ENCODE data around the gene LMNA. TPM values are rescaled to one million over a fixed set of nuclear protein-coding genes. Genes with fewer than 3 reads are reported as not detected.

The LMNA gene
- polyA plus RNA-seq, 3 donors: 16.5 to 45.5 (median 24.7) TPM

DNA sequence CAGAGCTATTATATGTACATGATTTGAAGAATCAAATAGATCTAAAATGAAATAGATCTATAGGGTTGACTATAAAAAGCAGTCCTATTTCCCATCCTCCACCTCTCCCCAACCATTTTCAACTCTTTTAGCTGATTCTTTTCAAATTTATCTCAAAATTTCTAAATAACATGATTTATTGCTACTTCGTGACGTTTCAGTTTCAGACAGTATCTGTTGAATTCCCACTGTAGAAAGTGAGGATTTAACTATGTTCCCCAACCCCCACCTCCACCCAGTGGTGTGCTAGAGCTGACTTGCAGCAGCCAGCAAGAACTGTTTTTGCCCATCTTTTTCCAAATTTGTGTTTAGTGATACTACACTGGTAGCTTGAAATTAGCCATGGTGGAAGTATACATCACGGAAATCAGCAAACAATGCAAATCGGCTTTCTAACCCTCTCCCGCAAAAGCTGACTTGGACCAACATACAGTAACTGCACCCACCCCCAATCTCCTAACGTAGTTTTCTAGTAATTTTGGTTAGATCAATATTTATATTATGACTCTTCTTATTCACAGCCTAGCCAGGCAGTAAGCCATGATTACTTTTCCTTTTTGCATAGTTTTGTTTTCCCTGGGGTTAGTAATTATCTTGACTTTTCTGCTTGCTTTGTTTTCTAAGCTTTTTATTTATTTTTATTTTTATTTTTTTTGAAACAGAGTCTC is 49.8 kb downstream of the LMNA start:
- Mint-ChIP-seq H3K9me3 (peaks cover 0 to 2% (median 0%) of the 10 kb centered on the region in 7 donors), H3K36me3 (peaks cover 79 to 95% of the 10 kb centered on the region in 2 donors), H3K27ac (peak overlapping the region in 3 of 7 donors; percentile 54 to 71 (median 69)), H3K27me3 (ENCODE audit: low read depth in 3 of 3) (peaks cover 0 to 2% (median under 1%) of the 10 kb centered on the region in 3 donors), H3K4me3 (no peak overlapping the region), H3K4me1 (peaks cover 28% of the 10 kb centered on the region)
- TF ChIP-seq, protein P1, sequence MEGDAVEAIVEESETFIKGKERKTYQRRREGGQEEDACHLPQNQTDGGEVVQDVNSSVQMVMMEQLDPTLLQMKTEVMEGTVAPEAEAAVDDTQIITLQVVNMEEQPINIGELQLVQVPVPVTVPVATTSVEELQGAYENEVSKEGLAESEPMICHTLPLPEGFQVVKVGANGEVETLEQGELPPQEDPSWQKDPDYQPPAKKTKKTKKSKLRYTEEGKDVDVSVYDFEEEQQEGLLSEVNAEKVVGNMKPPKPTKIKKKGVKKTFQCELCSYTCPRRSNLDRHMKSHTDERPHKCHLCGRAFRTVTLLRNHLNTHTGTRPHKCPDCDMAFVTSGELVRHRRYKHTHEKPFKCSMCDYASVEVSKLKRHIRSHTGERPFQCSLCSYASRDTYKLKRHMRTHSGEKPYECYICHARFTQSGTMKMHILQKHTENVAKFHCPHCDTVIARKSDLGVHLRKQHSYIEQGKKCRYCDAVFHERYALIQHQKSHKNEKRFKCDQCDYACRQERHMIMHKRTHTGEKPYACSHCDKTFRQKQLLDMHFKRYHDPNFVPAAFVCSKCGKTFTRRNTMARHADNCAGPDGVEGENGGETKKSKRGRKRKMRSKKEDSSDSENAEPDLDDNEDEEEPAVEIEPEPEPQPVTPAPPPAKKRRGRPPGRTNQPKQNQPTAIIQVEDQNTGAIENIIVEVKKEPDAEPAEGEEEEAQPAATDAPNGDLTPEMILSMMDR (IDR thresholded peaks at IDR 0.05): no peak
- Histone ChIP-seq H3K79me2 (ENCODE audit: insufficient read depth, low read length) (no peaks in the 10 kb centered on the region), H3K27me3 (ENCODE audit: control insufficient read depth in 2 of 2, insufficient read depth in 2 of 2, low read length in 2 of 2) (no peaks in the 10 kb centered on the region), H3K4me3 (replicated peaks in 1 of 3; ENCODE audit: low read depth in 2 of 3, low read length in 3 of 3) (no peak overlapping the region), H3K4me2 (replicated peaks; ENCODE audit: extremely low read depth, low read length, poor library complexity, severe bottlenecking) (no peak overlapping the region), H3K9me3 (replicated peaks in 1 of 2; ENCODE audit: control insufficient read depth in 1 of 2, insufficient read depth in 1 of 2, low read length in 2 of 2) (no peaks in the 10 kb centered on the region), H3K4me1 (ENCODE audit: control insufficient read depth in 1 of 2, insufficient read depth in 2 of 2, low read length in 2 of 2) (peaks cover 15 to 16% of the 10 kb centered on the region in 2 donors), H3K27ac (ENCODE audit: low read depth in 1 of 2, low read length in 2 of 2) (peak overlapping the region in 1 of 2 donors; percentile 58), H4K20me1 (ENCODE audit: insufficient read depth, low read length) (peaks cover 27% of the 10 kb centered on the region), H3K36me3 (replicated peaks in 1 of 2; ENCODE audit: control insufficient read depth in 1 of 2, insufficient read depth in 2 of 2, low read length in 2 of 2) (peaks cover 85 to 97% of the 10 kb centered on the region in 2 donors), H3K9ac (ENCODE audit: insufficient read depth, low read length, poor library complexity, severe bottlenecking) (no peak overlapping the region), H2AFZ (ENCODE audit: insufficient read depth, low read depth, low read length, poor library complexity, severe bottlenecking) (no peak overlapping the region)
- no CpG with 5 or more reads among the region's 6 CpGs for WGBS (ENCODE audit: insufficient coverage)
- DNase-seq: no peak
- intact Hi-C loops (cut with micrococcal nuclease): loop anchor here in 1 of 2 donors (10.0 kb wide), 1 partner anchor 69 kb away; no protein-coding TSS in a partner anchor

- DNase-seq: peak; percentile 54 to 91 (median 64)
- Mint-ChIP-seq H3K27me3 (ENCODE audit: low read depth in 3 of 3) (peaks cover 0 to 2% (median 0%) of the 10 kb centered on the region in 3 donors), H3K9me3 (peaks cover 0 to 2% (median 0%) of the 10 kb centered on the region in 7 donors), H3K36me3 (peaks cover 75 to 93% of the 10 kb centered on the region in 2 donors), H3K4me3 (peak overlapping the region in 1 of 2 donors; percentile 42), H3K27ac (peak overlapping the region in 5 of 7 donors; percentile 21 to 87 (median 78)), H3K4me1 (peaks cover 20% of the 10 kb centered on the region)
- peaks cover 7 to 8% of the 10 kb centered on the region in 2 donors for H3K4me1 ChIP-seq (ENCODE audit: control insufficient read depth in 1 of 2, insufficient read depth in 2 of 2, low read length in 2 of 2)
- no peaks in the 10 kb centered on the region for H3K79me2 ChIP-seq (ENCODE audit: insufficient read depth, low read length)
- H3K9me3 ChIP-seq (replicated peaks in 1 of 2; ENCODE audit: control insufficient read depth in 1 of 2, insufficient read depth in 1 of 2, low read length in 2 of 2): no peaks in the 10 kb centered on the region
- H3K27me3 ChIP-seq (ENCODE audit: control insufficient read depth in 2 of 2, insufficient read depth in 2 of 2, low read length in 2 of 2): no peaks in the 10 kb centered on the region
- H3K27ac ChIP-seq (ENCODE audit: low read depth in 1 of 2, low read length in 2 of 2): peak overlapping the region in 1 of 2 donors; percentile 55
- intact Hi-C loops (cut with micrococcal nuclease): loop anchor here in 1 of 2 donors (10.0 kb wide), 1 partner anchor 70 kb away; no protein-coding TSS in a partner anchor
- H2AFZ ChIP-seq (ENCODE audit: insufficient read depth, low read depth, low read length, poor library complexity, severe bottlenecking): no peak overlapping the region
- H3K36me3 ChIP-seq (replicated peaks in 1 of 2; ENCODE audit: control insufficient read depth in 1 of 2, insufficient read depth in 2 of 2, low read length in 2 of 2): peaks cover 82 to 96% of the 10 kb centered on the region in 2 donors
- no peak overlapping the region for H3K4me3 ChIP-seq (replicated peaks in 1 of 3; ENCODE audit: low read depth in 2 of 3, low read length in 3 of 3)
- no peak overlapping the region for H3K9ac ChIP-seq (ENCODE audit: insufficient read depth, low read length, poor library complexity, severe bottlenecking)
- WGBS (ENCODE audit: insufficient coverage): 45% methylated on average over 2 of the region's 2 CpGs
- H3K4me2 ChIP-seq (replicated peaks; ENCODE audit: extremely low read depth, low read length, poor library complexity, severe bottlenecking): no peak overlapping the region
- peaks cover 21% of the 10 kb centered on the region for H4K20me1 ChIP-seq (ENCODE audit: insufficient read depth, low read length)
- TF ChIP-seq, protein P1 (IDR thresholded peaks at IDR 0.05): no peak
Measured at GRCh38 chr1:156165083-156165482, 50.6 kb downstream of the LMNA start.

Measured in CD14-positive monocyte (primary cell).